Activated T-cell treated with anti-CD3 and anti-CD28 coated beads, Interleukin-2, amount 50 U/mL, for 48 hours (primary cell): Measurements from ENCODE around the gene ATP5F1B.

ENCODE experiments used
- DNase-seq, 2 experiments: peaks; one replicate each; pipeline ENCODE4 v3.0.0-alpha.2; 2020

ATP5F1B gene

GRCh38 chr12:56645201-56645716 is 525 bp downstream of the ATP5F1B start:
- peak; percentile 35 to 39 for DNase-seq

DNA sequence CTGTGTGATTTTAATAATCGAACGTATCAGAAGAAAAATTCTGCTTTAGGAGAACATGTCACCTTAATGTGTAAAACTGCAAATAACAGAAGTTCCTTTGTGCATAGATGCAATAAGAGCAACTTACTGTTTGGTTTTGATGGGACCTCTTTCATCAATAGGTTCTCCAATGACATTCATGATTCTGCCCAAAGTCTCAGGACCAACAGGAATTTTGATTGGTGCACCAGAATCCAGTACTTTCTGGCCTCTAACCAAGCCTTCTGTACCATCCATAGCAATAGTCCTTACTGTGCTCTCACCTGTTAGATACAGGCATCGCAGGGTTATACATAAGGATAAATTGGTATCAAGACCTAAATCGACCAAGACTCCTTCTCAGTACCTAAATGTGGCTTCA is 1.1 kb downstream of the ATP5F1B start:
- no peak for DNase-seq

DNA sequence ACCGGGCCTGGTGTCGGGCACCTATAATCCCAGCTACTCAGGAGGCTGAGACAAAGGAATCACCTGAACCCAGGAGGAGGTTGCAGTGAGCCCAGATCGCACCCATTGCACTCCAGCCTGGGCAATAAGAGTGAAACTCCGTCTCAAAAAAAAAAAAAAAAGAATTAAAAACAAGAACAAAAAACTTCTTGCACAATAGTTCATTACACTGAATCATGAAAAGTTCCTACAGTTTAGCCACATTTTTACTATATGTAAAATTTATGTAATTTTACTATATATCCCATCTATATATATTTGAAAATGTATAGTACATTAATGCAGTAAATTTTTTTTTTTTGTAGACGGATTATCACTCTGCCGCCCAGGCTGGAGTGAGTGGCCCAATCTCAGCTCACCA is 4.6 kb downstream of the ATP5F1B start:
- no peak for DNase-seq

GRCh38 chr12:56637621-56638020 is 8.2 kb downstream of the ATP5F1B start:
- DNase-seq, result no peak

DNA sequence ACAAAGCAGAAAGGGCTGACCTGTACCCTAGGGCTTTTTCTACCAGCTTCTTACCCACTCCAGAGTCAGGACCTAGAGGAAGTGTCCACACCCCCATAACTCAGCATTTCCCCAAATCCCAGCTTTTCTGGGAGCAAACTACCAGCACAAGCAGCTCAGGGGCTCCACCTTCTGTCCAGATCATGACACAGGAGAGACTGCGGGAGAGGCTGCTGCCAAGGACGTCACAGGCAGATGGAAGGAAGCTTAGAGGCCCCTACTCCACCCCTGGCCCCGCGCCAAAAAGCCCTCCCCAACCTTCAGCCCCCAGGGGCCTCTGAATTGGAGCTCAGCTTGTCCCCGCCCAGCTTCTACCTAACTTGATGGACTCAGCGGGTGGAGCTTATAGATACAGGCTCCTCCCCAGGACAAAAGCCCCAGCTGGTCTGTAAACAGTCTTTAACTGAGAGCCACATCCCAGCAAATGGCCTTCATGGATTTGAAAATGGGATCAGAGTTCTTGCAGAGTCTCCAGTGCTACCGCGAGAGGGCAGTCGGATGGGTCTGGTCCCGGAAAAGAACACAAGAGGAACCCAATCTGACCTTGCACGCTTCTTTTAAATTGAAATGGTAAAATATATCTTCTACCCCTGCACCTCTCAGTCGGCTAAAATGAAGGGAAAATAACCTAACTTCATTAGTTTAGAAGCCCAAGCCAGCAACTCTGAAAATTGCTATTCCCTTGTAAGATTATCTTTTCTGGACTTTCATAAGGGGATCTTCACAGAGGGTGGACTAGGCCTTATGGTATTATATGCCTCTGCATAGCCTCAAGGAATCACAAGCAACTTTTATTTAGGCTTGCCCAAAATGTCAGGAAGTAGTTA is 8.9 kb downstream of the ATP5F1B start:
- DNase-seq, result peak; percentile 93

- peak; percentile 91 to 92 for DNase-seq
Measured at GRCh38 chr12:56635806-56636674, 9.7 kb downstream of the ATP5F1B start.

- peak; percentile 77 to 82 for DNase-seq
Measured at GRCh38 chr12:56634837-56635791, 10.7 kb downstream of the ATP5F1B start.

DNA sequence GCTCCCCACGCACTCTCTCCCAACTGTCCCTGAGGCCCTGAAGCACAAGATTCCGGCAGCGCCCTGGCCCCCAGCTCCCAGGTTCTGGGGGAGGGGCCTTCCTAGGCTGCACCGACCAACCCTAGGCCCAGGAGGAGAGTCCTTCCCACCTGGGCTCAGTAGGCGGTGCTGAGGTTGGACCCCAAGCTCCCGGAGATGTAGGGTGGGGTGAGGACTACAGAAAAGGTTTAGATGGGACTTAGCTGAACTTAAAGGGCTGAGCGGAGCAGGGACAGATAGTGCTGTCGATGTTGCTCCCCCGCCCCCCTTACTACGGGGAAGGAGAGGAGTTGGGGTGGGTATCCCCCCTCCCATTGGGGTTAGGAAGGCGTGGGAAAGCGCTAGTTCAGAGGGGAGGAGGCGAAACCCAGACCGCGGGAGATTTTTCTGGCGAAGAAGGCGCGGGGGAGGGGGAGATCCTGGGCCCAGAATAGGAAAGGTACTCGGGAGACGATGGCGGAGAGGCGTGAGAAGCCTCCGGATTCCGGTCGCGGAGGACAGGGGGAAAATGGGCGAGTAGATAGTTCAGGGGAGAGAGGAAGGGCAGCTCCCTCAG is 11.4 kb downstream of the ATP5F1B start:
- DNase-seq, result peak; percentile 54 to 56

- no peak for DNase-seq
Measured at GRCh38 chr12:56633468-56634241, 12.1 kb downstream of the ATP5F1B start.

- DNase-seq, result peak in 1 of 2 experiments; percentile 26
Measured at GRCh38 chr12:56632701-56633467, 12.9 kb downstream of the ATP5F1B start.

- DNase-seq, result peak; percentile 68 to 80
Measured at GRCh38 chr12:56631790-56632700, 13.7 kb downstream of the ATP5F1B start.

GRCh38 chr12:56630180-56630632 is 15.6 kb downstream of the ATP5F1B start, which contains the start of gene BAZ2A:
Gene BAZ2A (minus strand): TSS chr12:56630326. CDS start chr12:56617530, 12,796 bp downstream.
- DNase-seq, result peak; percentile 87 to 91

GRCh38 chr12:56629459-56630179 is 16.2 kb downstream of the ATP5F1B start:
- DNase-seq, result peak; percentile 60 to 63

DNA sequence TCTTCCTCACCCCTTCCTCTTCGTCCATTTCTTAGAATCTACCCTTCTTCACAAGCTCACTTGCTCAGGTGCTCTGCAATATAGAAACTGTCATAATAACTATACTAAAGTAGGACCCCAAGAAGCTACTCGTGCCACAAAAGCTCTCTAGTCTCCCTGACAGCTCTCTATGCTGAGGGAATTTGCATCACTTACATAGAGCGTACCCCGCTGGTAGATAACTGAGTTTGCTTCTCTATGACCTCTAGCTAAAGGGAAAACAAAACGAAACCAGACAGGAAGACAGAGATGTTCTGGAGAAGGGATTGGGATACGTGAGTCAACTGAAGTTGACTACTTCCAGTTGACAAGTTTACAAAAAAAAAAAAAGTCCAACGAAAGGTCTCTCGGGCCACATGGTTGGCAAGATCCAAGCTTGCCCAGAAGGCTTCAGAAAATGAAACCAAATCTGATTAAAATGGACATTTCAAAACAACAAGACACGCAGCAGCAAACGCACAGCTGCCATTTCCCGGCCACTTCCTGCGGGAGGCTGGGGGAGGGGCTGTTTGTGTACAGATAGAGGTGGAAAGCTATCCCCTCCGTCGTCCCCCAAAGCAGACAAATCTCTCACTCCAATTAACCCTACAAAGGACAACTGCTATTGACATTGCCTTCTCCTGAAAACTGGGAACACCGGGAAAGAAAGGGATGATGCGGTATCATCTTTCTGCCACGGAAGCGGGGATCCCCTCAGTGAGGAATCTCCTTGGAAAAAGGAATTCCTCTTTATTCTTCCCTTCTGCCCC is 16.9 kb downstream of the ATP5F1B start:
- peak; percentile 68 to 72 for DNase-seq

GRCh38 chr12:56626701-56627100 is 19.1 kb downstream of the ATP5F1B start:
- no peak for DNase-seq

DNA sequence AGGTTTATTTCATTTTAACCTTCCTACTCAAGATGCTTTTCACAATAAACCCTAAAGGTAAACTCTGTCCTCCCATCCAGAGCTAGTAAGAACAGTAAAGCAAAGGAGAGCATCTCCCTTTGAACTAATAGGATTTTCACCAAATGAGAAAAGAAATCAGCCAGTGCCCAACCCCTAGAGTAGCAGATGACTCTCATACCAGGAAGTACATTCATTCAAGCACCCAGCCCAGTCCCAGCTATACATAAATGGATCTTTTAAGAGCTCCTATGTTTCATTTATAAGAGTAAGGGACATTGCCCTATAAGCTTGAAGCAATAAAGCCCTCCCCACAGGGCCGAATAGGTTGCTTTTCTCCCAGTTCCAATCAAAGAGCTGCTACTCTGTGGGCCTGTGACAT is 23.2 kb downstream of the ATP5F1B start:
- DNase-seq, result no peak

DNA sequence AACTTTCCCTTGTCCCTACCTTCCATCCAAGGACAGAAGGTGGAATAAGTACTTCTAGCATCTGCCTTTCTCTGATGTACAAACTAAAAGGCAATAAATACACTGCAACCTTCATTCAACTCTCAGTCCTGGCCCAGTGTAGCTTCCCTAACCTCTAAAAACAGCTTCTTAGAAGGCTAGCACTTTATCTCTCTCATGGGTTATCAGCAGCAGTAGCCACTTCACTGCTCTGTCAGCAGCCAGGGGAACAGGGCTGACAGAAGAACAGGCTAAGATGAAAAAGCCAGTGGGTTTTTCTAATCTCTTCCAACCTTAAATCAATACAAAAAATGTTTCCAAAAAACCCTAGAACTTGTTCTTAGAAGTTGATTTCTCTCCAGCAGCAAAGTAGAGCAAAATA is 28.9 kb downstream of the ATP5F1B start:
- DNase-seq, result no peak
